ENCODE results near the gene SKAP2. TPM values are rescaled to one million over a fixed set of nuclear protein-coding genes. Genes with fewer than 3 reads are reported as not detected.
A peak's percentile ranks its signal among the peaks of the same experiment; 100 is the strongest.

The SKAP2 gene
- total and polyA plus RNA-seq, 2 of the 13 experiments (the other 11 are each of a cell fraction or from before 2014, with no cell fraction given) = 3.6 to 12.9 TPM

- TF ChIP-seq ZNF260 (CRISPR knock-in tag; IDR thresholded peaks at IDR 0.05; ENCODE audit: borderline replicate concordance, low read depth) (no peak), PHF21A (CRISPR knock-in tag; IDR thresholded peaks at IDR 0.05) (peak; percentile 43; the same call in 1 of the 2 replicates), GRHL1 (CRISPR knock-in tag; conservative IDR thresholded peaks at IDR 0.05) (no peak), ZNF432 (CRISPR knock-in tag; IDR thresholded peaks at IDR 0.05; ENCODE audit: borderline replicate concordance) (no peak), ZFP82 (CRISPR knock-in tag; IDR thresholded peaks at IDR 0.05; ENCODE audit: borderline replicate concordance) (no peak), ZNF512 (CRISPR knock-in tag; IDR thresholded peaks at IDR 0.05) (no peak), SETDB1 (CRISPR knock-in tag; IDR thresholded peaks at IDR 0.05; ENCODE audit: borderline replicate concordance) (no peak), AKNA (CRISPR knock-in tag; IDR thresholded peaks at IDR 0.05; ENCODE audit: borderline replicate concordance) (no peak), ZNF577 (CRISPR knock-in tag; IDR thresholded peaks at IDR 0.05; ENCODE audit: borderline replicate concordance, low read depth) (0 out of 2 replicates have a peak, but pooled peaks have one; percentile 25), WIZ (CRISPR knock-in tag; IDR thresholded peaks at IDR 0.05) (0 out of 2 replicates have a peak, but pooled peaks have one; percentile 21), ZNF251 (CRISPR knock-in tag; IDR thresholded peaks at IDR 0.05) (0 out of 2 replicates have a peak, but pooled peaks have one; percentile 39), SMAD1 (CRISPR knock-in tag; IDR thresholded peaks at IDR 0.05; ENCODE audit: borderline replicate concordance, low read depth) (no peak), ELK4 (CRISPR knock-in tag; IDR thresholded peaks at IDR 0.05; ENCODE audit: borderline replicate concordance) (no peak), ZSCAN25 (CRISPR knock-in tag; IDR thresholded peaks at IDR 0.05) (no peak), AGO1 (IDR thresholded peaks at IDR 0.05; ENCODE audit: low read depth, low read length, poor library complexity, severe bottlenecking) (peak; percentile 70), NFKB2 (CRISPR knock-in tag; IDR thresholded peaks at IDR 0.05; ENCODE audit: borderline replicate concordance) (peak; percentile 67; the same call in 1 of the 2 replicates), JDP2 (CRISPR knock-in tag; IDR thresholded peaks at IDR 0.05; ENCODE audit: borderline replicate concordance) (no peak)
These were observed at the start of gene SKAP2 (continued) for GRCh38 chr7:26864309-26865093.
